Large intestine (tissue), 3 donors: ENCODE measurements around the gene LDB3. TPM values are rescaled to one million over a fixed set of nuclear protein-coding genes. Genes with fewer than 3 reads are reported as not detected.
"Not testable (repeated sequence)": the region's sequence is repeated elsewhere in the genome, so short reads cannot be mapped to it uniquely, and the experiment has no call there.

Experiments
- DNase-seq, 2 donors: peaks; one replicate each; pipeline versions ENCODE4 v3.0.0 to v3.0.0-alpha.2; 2013
- H3K27ac ChIP-seq: one replicate; pipeline ENCODE4 v1.5.1; 2013; ENCODE audit warnings: low read length
- H3K27me3 ChIP-seq: 2 replicates; pipeline ENCODE4 v1.6.1; 2013; ENCODE audit warnings: low read length; ENCODE audit not compliant: control insufficient read depth, insufficient read depth
- H3K36me3 ChIP-seq: 2 replicates; pipeline ENCODE4 v1.6.1; 2013; ENCODE audit warnings: low read length; ENCODE audit not compliant: control insufficient read depth, insufficient read depth
- H3K4me1 ChIP-seq: one replicate; pipeline ENCODE4 v1.6.1; 2013; ENCODE audit warnings: low read length; ENCODE audit not compliant: control insufficient read depth, insufficient read depth
- H3K4me3 ChIP-seq: one replicate; pipeline ENCODE4 v1.5.1; 2013; ENCODE audit warnings: low read length
- H3K9me3 ChIP-seq: one replicate; pipeline ENCODE4 v1.6.1; 2013; ENCODE audit warnings: mild to moderate bottlenecking, low read depth, low read length, moderate library complexity; ENCODE audit not compliant: control insufficient read depth
- WGBS: methylation state at CpG from one replicate; pipeline ENCODE4 v1.1.5; 2013; ENCODE audit warnings: low lambda C conversion rate; ENCODE audit not compliant: insufficient coverage; 5-methylcytosine and 5-hydroxymethylcytosine counted together
- polyA plus RNA-seq: library from polyadenylated mRNA; unstranded; fragments of 120-200 nt; gene quantifications from one replicate; pipeline ENCODE4 v1.2.1, GENCODE V29; 2013

Gene LDB3
- polyA plus RNA-seq, 1 donor = 4.0 TPM

GRCh38 chr10:86732771-86733170, 64.5 kb downstream of the LDB3 start:
- Histone ChIP-seq H3K9me3 (no peaks in the 10 kb centered on the region), H3K4me3 (no peak overlapping the region), H3K27me3 (no peaks in the 10 kb centered on the region), H3K4me1 (peaks cover 8% of the 10 kb centered on the region), H3K27ac (peak overlapping the region; percentile 71), H3K36me3 (no peaks in the 10 kb centered on the region)
- DNase-seq = no peak
- no CpG with 5 or more reads among the region's 13 CpGs for WGBS

- peak in 1 of 2 donors; percentile 51 for DNase-seq
- Histone ChIP-seq H3K27me3 (no peaks in the 10 kb centered on the region), H3K9me3 (no peaks in the 10 kb centered on the region), H3K4me1 (peaks cover 6% of the 10 kb centered on the region), H3K36me3 (no peaks in the 10 kb centered on the region), H3K4me3 (no peak overlapping the region), H3K27ac (peak overlapping the region; percentile 71)
- no CpG with 5 or more reads among the region's 8 CpGs for WGBS
These were observed 65.0 kb downstream of the LDB3 start for GRCh38 chr10:86733260-86733671.

GRCh38 chr10:86734207-86734988, 66.1 kb downstream of the LDB3 start:
- no peaks in the 10 kb centered on the region for H3K9me3 ChIP-seq
- peaks cover 3% of the 10 kb centered on the region for H3K4me1 ChIP-seq
- no peak for DNase-seq
- WGBS = no CpG with 5 or more reads among the region's 4 CpGs
- no peaks in the 10 kb centered on the region for H3K27me3 ChIP-seq
- H3K36me3 ChIP-seq = no peaks in the 10 kb centered on the region
- peak overlapping the region; percentile 70 for H3K27ac ChIP-seq
- no peak overlapping the region for H3K4me3 ChIP-seq

- no CpG with 5 or more reads among the region's 4 CpGs for WGBS
- not testable (repeated sequence) for H3K4me1 ChIP-seq, DNase-seq, H3K4me3 ChIP-seq, H3K27me3 ChIP-seq, H3K9me3 ChIP-seq, H3K36me3 ChIP-seq
- H3K27ac ChIP-seq = peak overlapping the region; percentile 70
These were observed 67.0 kb downstream of the LDB3 start for GRCh38 chr10:86735278-86735677.

- H3K4me3 ChIP-seq = no peak overlapping the region
- no peaks in the 10 kb centered on the region for H3K4me1 ChIP-seq
- DNase-seq = no peak
- H3K9me3 ChIP-seq = no peaks in the 10 kb centered on the region
- H3K27me3 ChIP-seq = no peaks in the 10 kb centered on the region
- no CpG with 5 or more reads among the region's 1 CpG for WGBS
- H3K36me3 ChIP-seq = no peaks in the 10 kb centered on the region
- no peak overlapping the region for H3K27ac ChIP-seq
These were observed 73.9 kb downstream of the LDB3 start for GRCh38 chr10:86742230-86742629.

GRCh38 chr10:86744067-86744725, 75.9 kb downstream of the LDB3 start:
- no peaks in the 10 kb centered on the region for H3K27me3 ChIP-seq
- H3K9me3 ChIP-seq = no peaks in the 10 kb centered on the region
- H3K4me1 ChIP-seq = no peaks in the 10 kb centered on the region
- peak overlapping the region; percentile 15 for H3K27ac ChIP-seq
- WGBS = no CpG with 5 or more reads among the region's 7 CpGs
- peak in 1 of 2 donors; percentile 15 for DNase-seq
- H3K4me3 ChIP-seq = no peak overlapping the region
- no peaks in the 10 kb centered on the region for H3K36me3 ChIP-seq

- Histone ChIP-seq H3K4me3 (no peak overlapping the region), H3K36me3 (no peaks in the 10 kb centered on the region), H3K9me3 (no peaks in the 10 kb centered on the region), H3K27ac (no peak overlapping the region), H3K27me3 (no peaks in the 10 kb centered on the region), H3K4me1 (peaks cover 8% of the 10 kb centered on the region)
- WGBS = 65% methylated on average over 4 of the region's 7 CpGs
- DNase-seq = no peak
These were observed 79.7 kb downstream of the LDB3 start for GRCh38 chr10:86747796-86748581.

- Histone ChIP-seq H3K27ac (no peak overlapping the region), H3K4me1 (peaks cover 19% of the 10 kb centered on the region), H3K4me3 (no peak overlapping the region), H3K27me3 (no peaks in the 10 kb centered on the region), H3K36me3 (no peaks in the 10 kb centered on the region), H3K9me3 (no peaks in the 10 kb centered on the region)
- DNase-seq = peak in 1 of 2 donors; percentile 22
- no CpG with 5 or more reads among the region's 9 CpGs for WGBS
These were observed 81.5 kb downstream of the LDB3 start for GRCh38 chr10:86749854-86750253.

- Histone ChIP-seq H3K4me1 (peaks cover 21% of the 10 kb centered on the region), H3K36me3 (no peaks in the 10 kb centered on the region), H3K27ac (no peak overlapping the region), H3K9me3 (no peaks in the 10 kb centered on the region), H3K4me3 (no peak overlapping the region), H3K27me3 (no peaks in the 10 kb centered on the region)
- no CpG with 5 or more reads among the region's 17 CpGs for WGBS
- no peak for DNase-seq
These were observed 83.2 kb downstream of the LDB3 start for GRCh38 chr10:86751477-86751876.

GRCh38 chr10:86752311-86752710, 84.0 kb downstream of the LDB3 start:
- no peak overlapping the region for H3K4me3 ChIP-seq
- peak; percentile 72 to 84 for DNase-seq
- no peaks in the 10 kb centered on the region for H3K9me3 ChIP-seq
- peaks cover 21% of the 10 kb centered on the region for H3K4me1 ChIP-seq
- H3K27me3 ChIP-seq = no peaks in the 10 kb centered on the region
- H3K36me3 ChIP-seq = no peaks in the 10 kb centered on the region
- WGBS = no CpG with 5 or more reads among the region's 4 CpGs
- peak overlapping the region; percentile 46 for H3K27ac ChIP-seq
